DOHH2 (cell line): ENCODE data around the gene DENND1A.

Source experiments
- EZH2phosphoT487 ChIP-seq: fragments of 200-600 bp; sonication (generic); IDR thresholded peaks from 2 replicates; pipeline ENCODE4 v1.6.1; 2017; ENCODE audit warnings: borderline replicate concordance, mild to moderate bottlenecking, antibody characterized with exemption, low read length, moderate library complexity, mixed read lengths
- TF ChIP-seq, protein P1 (sequence below): fragments of 200-600 bp; sonication (generic); IDR thresholded peaks from one replicate; pipeline ENCODE4 v1.5.1; 2014; ENCODE audit warnings: antibody characterized with exemption, mild to moderate bottlenecking, low read depth, low read length; ENCODE audit not compliant: poor library complexity, severe bottlenecking

DNA sequence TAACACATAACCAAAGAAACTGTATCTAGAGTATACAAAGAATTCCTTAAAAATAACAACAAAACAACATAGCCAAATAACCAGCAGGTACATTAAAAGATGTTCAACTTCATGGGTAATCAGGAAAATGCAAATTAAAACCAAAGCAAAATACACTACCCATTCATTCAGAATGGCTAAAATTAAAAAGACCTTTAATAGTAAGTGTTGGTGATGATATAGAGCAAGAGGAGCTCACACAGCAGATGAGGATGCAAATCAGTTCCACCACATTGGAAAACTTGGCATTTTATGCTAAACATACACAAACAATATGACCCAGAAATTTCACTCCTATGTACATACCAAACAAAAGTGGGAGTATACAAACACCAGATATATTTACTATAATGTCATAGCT lies 97.8 kb downstream of the DENND1A start:
- TF ChIP-seq, protein P1, sequence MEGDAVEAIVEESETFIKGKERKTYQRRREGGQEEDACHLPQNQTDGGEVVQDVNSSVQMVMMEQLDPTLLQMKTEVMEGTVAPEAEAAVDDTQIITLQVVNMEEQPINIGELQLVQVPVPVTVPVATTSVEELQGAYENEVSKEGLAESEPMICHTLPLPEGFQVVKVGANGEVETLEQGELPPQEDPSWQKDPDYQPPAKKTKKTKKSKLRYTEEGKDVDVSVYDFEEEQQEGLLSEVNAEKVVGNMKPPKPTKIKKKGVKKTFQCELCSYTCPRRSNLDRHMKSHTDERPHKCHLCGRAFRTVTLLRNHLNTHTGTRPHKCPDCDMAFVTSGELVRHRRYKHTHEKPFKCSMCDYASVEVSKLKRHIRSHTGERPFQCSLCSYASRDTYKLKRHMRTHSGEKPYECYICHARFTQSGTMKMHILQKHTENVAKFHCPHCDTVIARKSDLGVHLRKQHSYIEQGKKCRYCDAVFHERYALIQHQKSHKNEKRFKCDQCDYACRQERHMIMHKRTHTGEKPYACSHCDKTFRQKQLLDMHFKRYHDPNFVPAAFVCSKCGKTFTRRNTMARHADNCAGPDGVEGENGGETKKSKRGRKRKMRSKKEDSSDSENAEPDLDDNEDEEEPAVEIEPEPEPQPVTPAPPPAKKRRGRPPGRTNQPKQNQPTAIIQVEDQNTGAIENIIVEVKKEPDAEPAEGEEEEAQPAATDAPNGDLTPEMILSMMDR: no peak
- no peak for TF ChIP-seq EZH2phosphoT487
